NCI-H446 (cell line): ENCODE measurements around the gene MISFA.
"Not testable (repeated sequence)": the region's sequence is repeated elsewhere in the genome, so short reads cannot be mapped to it uniquely, and the experiment has no call there.

ENCODE experiments used
- DNase-seq, 2 experiments: peaks; one replicate each; lab custom pipeline; 2025; lab: John Stamatoyannopoulos, UW

Gene MISFA

DNA sequence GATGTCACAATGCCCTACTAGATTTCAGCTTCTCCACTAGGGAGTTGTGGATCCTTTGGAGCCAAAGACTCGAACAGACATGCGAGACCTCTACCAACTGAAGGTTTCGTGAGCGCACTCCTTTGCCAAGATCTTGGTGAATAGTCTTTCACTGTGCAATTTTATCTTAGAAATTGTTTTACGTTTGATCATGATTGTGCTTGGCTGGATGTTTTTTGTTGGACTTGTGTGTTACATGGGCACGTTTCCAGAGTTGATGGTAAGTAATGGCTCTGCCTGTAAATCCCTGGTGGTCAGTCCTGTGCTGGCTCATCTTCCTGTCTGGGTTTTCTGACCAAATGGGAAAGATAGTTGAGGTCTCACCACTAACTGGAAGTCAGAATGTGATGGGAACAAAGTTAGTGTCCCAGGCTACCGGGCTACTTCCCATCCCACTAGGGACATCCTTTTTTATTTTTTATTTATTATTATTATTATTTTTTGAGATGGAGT, at the start of gene MISFA:
Gene MISFA (plus strand): TSS at position 51 of the 492 bp plus-strand sequence. CDS start 140 bp downstream, at position 191.
- DNase-seq: no peak

DNA sequence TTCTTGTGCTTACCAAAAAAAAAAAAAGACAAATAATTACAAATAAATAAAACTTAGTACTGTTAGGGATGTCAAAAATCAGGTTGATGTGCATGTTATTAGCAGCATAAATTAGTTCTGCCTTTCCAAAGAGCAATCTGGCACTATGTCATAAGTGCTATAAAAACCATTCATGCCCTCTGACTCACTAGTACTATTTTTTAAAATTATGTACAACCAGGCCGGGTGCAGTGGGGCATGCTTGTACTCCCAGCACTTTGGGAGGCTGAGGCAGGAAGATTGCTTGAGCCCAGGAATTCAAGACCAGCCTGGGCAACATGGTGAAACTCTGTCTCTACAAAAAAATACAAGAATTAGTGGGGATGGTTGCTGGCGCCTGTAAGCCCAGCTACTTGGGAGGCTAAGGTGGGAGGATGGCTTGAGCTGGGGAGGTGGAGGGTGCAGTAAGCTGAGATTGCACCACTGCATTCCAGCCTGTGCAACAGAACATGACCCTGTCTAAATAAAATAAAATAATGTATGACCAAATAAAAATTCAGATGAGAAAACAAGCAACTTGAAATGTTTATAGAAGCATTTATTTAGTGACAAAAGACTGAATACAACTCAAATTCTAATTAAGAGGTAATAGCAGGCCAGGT, 36.4 kb upstream of the MISFA start:
- DNase-seq: no peak

DNA sequence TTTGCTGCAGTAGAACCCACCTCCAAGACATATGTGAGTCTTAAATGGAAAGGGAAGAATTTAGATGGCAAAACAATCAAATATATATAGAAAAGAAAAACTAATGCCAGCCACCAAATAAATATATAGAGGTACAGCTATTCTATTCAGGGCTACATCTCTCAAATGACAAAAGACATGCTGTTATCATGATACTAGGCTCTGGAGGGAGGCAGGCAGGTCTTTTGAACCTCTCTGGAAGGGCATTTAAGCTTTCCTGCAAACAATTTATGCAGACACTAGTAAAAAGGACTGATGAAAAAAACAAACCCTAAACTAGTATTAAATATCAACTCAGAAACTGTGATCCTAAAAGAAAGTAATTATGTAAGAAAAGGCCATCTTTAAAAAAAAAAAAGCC, 35.4 kb upstream of the MISFA start:
- no peak for DNase-seq

DNA sequence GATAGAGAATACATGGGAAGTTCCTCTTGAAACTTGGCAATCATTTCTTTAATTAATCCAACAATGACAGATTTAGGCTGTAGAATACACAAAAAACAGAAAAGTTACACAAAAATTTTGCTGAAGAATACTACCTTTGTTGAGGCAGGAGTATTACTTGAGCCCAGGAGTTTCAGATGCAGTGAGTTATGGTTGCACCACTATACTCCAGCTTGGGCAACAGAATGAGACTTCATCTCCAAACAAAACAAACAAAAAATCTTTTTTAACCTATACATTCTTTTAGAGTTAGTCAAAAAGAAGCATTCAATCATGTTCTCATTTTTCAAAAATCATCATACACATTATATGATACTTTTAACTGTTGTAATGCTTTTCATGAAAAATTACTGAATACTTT, 33.2 kb upstream of the MISFA start:
- no peak for DNase-seq

DNA sequence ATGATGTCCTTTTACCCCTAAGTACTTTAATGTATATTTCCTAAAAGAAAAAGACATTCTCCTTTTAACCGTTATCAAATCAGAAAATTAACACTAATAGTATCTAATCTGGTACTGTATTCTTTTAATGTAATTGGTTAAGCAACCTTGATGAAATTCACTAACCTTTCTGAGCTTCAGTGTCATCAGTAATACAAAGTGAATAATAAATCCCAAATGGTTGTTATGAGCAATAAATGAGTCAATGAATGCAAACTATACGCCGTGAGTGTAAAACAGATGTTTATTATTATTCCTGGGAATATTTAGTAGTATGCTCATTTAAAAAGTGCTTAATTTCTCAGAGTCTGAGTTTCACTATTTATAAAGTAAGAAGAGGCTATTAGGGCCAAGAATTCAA, 32.5 kb upstream of the MISFA start:
- no peak for DNase-seq

DNA sequence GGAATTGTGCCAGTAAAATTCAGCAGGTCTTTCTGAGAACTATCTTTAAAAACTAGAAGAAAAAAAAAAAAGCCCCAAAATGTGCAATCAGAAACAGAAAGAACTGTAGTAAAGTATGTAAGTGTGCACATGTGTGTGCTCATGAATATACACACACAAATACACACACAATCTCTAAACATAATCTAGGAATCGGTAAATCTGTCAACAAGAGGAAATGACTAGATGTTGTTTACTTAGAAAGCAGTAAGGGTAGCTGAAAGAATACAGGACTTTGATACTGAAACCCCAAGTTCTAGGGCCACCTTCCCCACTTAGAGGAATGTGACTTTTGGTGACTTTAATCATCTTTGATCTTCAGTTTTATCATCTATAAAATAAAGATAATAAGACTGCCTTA, 24.2 kb upstream of the MISFA start:
- no peak for DNase-seq

DNA sequence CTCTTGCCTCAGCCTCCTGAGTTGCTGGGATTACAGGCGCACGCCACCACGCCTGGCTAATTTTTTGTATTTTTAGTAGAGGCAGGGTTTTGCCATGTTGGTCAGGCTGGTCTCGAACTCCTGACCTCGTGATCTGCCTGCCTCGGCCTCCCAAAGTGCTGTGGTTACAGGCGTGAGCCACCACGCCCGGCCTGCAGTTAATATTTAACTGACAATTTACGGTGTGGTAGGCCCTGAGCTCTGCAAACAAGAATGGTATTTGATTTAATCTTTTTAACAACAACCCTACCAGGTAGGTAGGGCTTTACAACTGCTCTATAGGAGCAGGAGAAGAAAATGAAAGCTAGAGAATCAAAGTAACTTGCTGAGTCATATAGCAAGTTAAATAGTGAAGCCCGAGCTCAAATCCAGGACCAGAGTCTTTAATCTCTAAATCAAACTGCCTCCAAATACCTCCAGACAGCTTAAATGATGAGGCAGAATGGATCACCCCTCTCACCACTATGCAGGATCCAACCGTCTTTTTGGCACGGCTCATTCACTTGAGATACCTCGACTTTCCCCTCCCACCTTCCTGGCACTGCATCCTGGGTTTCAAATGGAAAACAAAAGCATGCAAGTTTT, 20.5 kb upstream of the MISFA start:
- no peak for DNase-seq

DNA sequence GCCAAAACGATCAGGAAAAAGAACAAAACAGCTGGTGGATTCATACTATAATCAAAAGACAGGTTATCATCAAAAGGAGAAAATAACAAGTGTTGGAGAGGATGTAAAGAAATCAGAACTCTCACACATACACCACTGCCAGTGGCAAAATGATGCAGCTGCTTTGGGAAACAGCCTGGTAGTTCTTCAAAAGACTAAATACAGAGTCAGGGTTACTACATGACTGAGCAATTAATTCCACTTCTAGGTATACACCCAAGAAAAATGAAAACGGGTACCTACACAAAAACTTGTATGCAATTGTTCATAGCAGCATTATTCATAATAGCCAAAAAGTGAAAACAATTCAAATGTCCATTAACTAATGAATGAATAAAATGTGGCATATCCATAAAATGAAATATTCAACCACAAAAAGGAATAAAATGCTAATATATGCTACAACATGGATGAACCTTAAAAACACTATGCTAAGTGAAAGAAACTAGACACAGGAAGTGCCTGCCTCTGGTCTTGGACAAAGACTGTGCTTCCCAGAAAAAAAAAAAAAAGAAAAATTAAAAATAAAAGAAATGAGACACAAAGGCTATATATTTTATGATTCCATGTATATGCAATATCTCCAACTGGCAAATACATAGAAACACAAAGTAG, 19.3 kb upstream of the MISFA start:
- no peak for DNase-seq

DNA sequence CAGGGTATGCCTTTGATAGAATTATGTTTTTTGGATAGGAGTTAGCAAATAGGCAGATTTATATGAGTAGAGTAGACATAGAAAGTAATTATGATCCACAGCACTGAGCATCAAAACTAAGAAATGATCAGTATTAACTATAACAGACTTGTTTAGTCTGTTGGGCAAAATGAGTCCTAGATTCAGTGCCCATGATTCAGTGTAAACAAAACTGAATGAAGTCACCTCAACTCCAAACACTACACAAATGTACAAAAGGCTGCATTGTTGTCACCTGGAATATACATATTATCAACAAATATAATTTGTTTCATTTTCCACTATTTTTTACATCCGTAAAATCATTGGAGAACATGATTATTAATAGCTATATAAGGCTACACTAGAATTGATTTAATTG, 17.8 kb upstream of the MISFA start:
- DNase-seq: no peak

DNA sequence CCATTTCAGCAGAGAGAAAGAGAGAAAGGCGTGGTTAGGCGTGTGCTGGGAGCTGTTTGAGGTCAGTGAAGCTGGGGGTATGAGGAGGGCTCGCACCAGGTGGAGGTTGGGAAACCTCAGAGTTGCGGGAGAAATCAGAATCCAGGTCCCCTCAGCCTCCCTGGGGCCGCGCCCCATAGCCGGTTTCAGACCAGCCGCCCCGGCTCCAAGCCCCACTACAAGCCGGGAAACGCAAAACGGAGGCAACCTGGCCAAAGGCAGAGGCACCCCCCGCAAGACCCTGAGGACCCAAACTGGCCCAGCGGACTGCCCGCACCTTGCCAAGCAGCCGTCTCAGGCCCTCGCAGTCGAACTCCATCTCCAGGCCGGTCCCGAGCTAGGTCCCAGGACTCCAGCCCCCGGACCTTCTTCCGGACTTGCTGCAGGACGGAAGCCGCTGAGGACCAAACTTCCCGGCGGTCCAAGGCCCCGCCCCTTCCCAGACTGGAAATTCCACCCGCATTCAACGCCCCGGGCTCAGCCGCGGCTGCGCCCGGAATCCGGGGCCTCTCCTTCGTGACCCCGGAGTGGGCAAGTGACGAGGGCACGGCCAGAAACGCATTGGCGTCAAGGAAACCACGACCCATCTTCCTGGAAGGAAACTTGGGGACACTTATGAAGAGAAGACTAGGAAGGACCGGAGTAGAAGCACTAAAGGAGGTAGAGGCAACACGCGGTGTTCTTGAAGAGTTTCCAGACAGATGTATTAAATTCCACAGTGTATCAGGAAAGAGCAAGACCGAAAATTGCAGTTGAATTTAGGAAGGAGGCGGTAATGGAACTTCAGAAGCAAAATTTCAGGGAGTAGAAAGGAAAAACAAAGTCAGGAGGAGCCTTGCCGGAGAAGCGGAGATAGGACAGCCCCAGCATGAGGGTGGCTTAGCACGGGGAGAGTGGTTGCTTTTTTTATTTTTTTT, 11.0 kb upstream of the MISFA start, which contains the start of gene UEVLD:
Gene UEVLD (minus strand): TSS at position 438 of the 956 bp plus-strand sequence. CDS start 80 bp downstream, at position 358.
- peak; percentile 63 to 83 for DNase-seq

DNA sequence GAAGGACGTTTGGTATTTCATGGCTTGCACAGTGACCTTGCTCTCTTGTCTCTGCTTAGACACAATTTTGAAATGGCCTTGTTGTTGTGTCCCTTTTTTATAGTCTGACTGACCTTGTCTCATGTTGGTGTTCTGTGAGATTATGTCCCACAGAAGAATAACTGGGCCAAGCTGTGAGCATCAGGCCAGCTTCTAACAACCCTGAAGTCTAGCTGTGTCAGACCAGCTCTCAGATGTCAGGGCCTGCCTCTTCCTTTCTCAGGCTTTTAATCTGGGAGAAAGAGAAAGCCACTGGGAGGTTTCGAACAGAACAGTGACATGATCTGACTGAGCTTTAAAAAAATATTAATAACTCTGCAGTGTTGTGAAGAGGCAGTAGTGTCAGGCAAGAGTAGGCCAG, 9.0 kb upstream of the MISFA start:
- DNase-seq: no peak

DNA sequence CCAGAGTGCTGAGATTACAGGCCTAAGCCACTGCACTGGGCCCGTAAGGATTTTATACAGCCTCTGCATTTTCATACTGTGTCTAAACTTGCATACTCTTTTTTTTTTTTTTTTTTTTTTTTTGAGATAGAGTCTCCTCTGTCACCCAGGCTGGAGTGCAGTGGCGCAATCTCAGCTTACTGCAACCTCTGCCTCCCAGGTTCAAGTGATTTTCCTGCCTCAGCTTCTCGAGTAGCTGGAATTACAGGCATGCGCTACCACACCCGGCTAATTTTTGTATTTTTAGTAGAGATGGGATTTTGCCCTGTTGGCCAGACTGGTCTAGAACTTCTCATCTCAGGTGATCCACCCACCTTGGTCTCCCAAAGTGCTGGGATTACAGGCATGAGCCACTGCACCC, 5.5 kb upstream of the MISFA start:
- not testable (repeated sequence) for DNase-seq

DNA sequence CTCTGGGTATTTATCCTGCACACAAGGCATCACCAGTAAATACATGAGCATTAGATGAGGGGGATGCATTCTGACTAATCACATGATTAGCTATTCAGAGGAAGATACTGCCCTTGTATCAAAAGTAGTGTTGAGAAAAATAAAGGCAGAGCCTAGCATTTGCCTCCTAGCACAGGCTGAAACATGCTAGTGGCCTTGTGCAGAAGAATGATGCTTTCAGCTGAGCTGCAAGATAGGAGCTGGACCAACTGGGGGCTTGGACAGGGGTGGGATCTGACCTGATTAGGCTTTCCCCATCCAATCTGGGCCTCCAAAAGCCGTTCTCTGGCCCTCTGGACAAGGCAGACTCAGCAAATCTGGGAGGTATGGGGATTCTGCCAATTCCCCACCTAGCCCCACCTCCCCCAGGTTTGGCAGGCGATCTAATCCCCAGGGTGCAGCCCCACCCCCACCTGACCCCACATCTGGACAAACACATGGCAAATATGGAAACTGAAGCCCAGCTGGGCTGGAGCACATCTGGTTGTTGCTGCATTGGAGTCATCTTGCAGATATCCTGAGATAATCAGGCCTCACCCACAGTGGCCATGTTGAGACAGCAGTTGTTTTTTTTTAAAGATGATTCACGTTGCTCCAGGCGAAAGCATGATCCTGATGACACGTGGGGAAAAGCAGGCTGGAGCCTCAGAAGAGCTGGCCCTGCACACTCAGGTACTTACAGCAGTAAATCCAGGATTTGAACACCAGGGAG, 4.4 kb upstream of the MISFA start:
- no peak for DNase-seq

DNA sequence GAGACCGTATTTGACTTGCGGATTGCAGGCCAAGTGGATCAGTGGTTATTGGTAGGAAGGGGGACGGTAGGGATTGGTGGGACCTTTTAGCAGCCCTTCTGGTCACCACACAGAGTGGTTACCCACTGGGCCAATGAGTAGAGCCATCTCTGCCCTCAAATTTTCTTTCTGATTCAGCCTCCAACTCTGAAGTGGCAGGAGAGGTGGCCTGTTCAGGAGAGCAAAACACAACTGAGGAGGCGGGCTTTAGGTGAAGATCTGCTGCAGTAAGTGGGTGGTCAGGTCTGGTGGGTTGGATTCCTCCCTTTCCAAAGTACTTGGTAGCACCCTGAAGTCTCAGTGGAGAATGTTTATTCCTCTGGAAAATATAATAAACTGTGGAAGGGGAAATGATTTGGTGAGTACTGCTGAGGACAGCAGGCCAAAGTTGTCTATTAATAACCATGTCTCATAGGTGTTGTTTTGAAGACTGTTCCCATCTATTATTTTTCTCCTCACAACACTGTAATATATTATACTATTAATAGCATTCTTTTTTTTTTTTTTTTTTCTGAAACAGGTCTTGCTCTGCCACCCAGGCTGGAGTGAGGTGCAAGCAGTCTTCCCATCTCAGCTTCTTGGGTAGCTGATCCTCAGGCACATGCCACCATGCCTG, 1.5 kb downstream of the MISFA start:
- DNase-seq: no peak

DNA sequence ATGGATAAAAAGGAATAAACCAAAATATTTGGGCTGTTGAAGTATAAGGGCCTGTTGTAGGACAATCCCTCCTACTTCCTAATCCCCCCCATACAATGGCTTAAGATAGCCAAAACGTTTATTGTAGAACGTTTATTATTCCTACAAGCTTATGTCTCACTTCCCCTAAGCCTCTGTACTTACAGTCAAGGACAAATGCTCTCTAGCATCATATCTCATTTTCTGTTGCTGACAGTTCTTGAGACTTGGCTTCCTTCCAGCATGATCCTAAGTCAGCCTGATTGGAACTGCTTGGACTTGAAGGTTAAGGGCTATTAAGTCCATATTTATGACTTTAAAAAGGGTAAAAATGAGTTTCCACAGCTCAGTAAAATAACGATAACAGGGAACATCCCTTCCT, 8.8 kb downstream of the MISFA start:
- DNase-seq: no peak

DNA sequence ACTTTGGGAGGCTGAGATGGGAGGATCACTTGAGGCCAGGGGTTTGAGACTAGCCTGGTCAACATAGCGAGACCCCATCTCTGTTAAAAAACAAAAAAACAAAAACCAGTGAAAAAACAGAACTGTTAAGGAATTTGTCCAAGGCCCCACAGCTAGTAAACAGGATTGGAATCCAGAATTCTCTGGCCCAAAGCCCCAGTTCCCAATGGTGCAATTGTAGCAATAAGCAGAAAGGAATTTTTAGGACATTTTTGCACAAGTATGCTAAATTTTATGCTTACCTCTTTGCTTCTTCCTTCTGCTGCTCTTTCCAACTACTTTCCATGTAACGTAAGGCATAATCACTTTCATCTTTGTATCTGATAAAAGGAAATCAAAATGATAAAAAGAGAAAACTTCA, 11.6 kb downstream of the MISFA start:
- no peak for DNase-seq

DNA sequence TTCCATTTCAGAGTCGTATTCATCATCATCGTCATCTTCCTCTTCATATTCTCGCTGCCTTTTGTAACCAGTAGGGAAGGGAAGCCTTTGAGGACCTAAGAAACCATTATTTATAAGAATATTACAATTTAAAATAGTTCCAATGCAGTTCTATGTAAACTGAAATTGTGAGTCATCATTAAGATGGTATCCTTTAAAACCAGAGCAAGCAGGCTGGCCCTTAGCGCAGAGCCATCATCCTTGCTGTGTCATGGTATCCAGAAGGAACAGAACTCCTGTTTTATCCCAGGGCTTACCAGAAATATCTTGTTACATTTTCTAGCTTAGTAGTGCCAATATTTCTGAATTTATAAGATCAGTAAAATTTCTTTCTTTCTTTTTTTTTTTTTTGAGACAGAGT, 12.8 kb downstream of the MISFA start:
- DNase-seq: no peak

DNA sequence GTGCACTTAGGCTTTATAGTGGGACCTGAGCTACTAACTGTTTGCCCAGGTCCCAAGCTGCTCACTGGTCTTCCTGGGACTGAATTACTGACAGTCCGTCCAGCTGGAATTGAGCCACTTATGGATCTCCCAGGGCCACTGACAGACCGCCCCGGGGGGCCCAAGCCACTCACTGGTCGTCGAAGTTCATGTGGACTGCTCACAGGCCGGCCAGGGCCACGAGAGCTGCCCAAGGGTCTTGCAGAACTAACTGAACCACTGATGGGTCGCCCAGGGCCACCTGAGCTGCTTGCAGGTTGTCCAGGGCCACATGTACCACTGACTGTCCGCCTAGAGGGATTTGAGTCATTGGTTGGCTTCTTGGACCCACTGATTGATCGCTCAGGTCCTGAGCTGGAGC, 15.1 kb downstream of the MISFA start:
- no peak for DNase-seq

DNA sequence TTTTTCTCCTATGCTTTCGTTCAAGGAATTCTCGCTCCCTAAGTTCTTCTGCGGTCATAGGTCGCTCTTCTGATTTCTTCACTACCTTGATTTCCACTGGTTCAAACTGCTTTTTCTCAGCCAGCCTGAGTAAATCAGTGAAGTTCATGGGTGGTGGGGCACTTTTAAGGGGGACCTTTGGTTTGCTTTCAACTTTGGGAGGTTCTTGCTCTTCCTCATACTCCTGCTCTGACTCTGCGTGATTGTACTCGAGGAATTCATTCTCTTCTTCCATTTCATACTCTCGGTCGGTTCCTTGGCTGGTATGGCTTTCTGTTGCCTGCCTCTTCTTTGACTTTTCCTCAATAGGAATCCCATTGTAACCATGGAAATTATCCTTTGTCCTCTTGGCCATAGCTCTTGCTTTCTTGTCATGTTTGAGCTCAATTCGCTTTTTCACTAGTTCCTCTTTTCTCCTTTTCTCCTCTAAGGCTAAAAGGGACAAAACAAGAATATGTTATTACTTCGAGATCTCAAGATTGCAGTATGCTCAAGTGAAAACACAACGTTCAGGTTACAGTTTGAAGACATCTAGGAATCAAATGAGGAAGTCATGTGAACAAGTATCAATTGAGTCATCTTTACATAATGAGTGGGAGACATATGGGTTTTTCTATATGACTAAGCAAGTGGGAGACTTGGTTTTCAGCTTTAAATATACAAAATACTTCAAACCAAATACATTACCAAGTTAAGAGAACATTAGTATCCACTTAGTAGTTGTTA, 16.2 kb downstream of the MISFA start:
- DNase-seq: no peak

DNA sequence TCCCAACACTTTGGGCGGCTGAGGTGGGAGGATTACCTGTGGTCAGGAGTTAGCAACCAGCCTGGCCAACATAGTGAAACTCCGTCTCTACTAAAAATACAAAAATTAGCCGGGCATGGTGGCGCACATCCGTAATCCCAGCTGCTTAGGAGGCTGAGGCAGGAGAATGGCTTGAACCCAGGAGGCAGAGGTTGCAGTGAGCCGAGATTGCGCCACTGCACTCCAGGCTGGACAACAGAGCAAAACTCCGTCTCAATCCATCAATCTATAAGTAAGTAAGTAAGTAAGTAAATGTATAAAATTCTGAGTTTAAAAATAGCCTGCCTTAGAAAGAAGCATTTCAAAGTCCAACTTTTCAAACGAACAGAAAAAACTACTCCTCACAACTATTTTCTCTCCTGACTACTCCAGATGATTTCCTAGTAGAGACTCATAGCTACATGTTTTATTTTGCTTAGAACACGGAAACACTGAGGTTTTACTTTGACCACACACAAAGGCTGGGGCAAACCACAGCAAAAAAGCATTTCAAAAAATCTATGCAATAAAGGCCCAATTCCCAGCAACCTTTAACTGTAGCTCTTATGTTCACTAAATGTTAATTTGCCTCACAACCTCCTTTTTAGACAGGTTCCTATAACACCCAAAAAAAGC, 18.2 kb downstream of the MISFA start:
- DNase-seq: no peak
